H1 (cell line): Measurements from ENCODE around the gene UFSP2. TPM values are rescaled to one million over a fixed set of nuclear protein-coding genes. Genes with fewer than 3 reads are reported as not detected.

Experiments
- CTCF ChIA-PET: fragments of 300-600 bp; sonication (Branson Sonifier 250); formaldehyde crosslinking; loops from one replicate; lab custom pipeline; 2021; ENCODE audit not compliant: partially characterized antibody; lab: Charles Lee
- POLR2A ChIA-PET: fragments of 300-600 bp; sonication (Branson Sonifier 250); formaldehyde crosslinking; loops from one replicate; lab custom pipeline; 2021; ENCODE audit warnings: inconsistent platforms; ENCODE audit not compliant: partially characterized antibody; lab: Charles Lee
- DNase-seq, 2 experiments: peaks; one replicate each; pipeline versions ENCODE4 v3.0.0 to v3.0.0-alpha.2; 2010 to 2022; ENCODE audit warnings: low spot score in 2 of 2, low read depth in 1 of 2, mixed read lengths in 1 of 2
- FAIRE-seq: peaks from 2 replicates; lab custom pipeline; 2011; peaks lifted over from hg19 to GRCh38; lab: Jason Lieb, UNC
- H2AFZ ChIP-seq: 2 replicates; pipeline ENCODE4 v1.8.1; 2012; ENCODE audit warnings: low read length, inconsistent platforms
- H2AK5ac ChIP-seq: 2 replicates; pipeline ENCODE4 v1.6.1; 2013; ENCODE audit warnings: low read depth, low read length
- H2BK120ac ChIP-seq: replicated peaks from 2 replicates; pipeline ENCODE3; 2013; ENCODE audit warnings: low read depth, low read length, inconsistent platforms
- H2BK12ac ChIP-seq: 2 replicates; pipeline ENCODE4 v1.6.1; 2013; ENCODE audit warnings: low read depth, low read length
- H2BK15ac ChIP-seq: 2 replicates; pipeline ENCODE4 v1.6.1; 2013; ENCODE audit warnings: low read length
- H2BK20ac ChIP-seq: 2 replicates; pipeline ENCODE4 v1.6.1; 2013; ENCODE audit warnings: low read length
- H2BK5ac ChIP-seq: 2 replicates; pipeline ENCODE4 v1.6.1; 2013; ENCODE audit warnings: low read depth, low read length
- H3K14ac ChIP-seq: 2 replicates; pipeline ENCODE4 v1.6.1; 2013; ENCODE audit warnings: inconsistent platforms; ENCODE audit not compliant: insufficient read length
- H3K18ac ChIP-seq: 2 replicates; pipeline ENCODE4 v1.6.1; 2013; ENCODE audit warnings: low read length; ENCODE audit errors: extremely low read depth
- H3K23ac ChIP-seq: 2 replicates; pipeline ENCODE4 v1.6.1; 2013; ENCODE audit warnings: inconsistent platforms; ENCODE audit not compliant: insufficient read length
- H3K23me2 ChIP-seq: 2 replicates; pipeline ENCODE4 v1.6.1; 2013; ENCODE audit warnings: low read depth, low read length
- H3K27ac ChIP-seq: 2 replicates; pipeline ENCODE4 v1.6.1; 2011; ENCODE audit warnings: low read depth, low read length, inconsistent platforms
- H3K27me3 ChIP-seq, 4 experiments: replicated peaks in 1 of 4; 1 replicate in 1 of 4; 2 replicates in 3 of 4; pipeline versions ENCODE4 v1.6.1 to v1.8.1; 2011 to 2013; ENCODE audit warnings: low read length in 3 of 4, mild to moderate bottlenecking in 3 of 4, inconsistent platforms in 2 of 4, mixed read lengths in 2 of 4, moderate library complexity in 1 of 4; ENCODE audit not compliant: control insufficient read depth in 3 of 4, insufficient read depth in 3 of 4; ENCODE audit errors: extremely low read depth in 1 of 4
- H3K36me3 ChIP-seq, 4 experiments: 2 replicates each; pipeline versions ENCODE4 v1.6.1 to v1.8.1; 2011 to 2013; ENCODE audit warnings: mild to moderate bottlenecking in 4 of 4, low read length in 3 of 4, moderate library complexity in 2 of 4, control low read depth in 1 of 4, inconsistent platforms in 1 of 4; ENCODE audit not compliant: insufficient read depth in 4 of 4, control insufficient read depth in 2 of 4
- H3K4ac ChIP-seq: replicated peaks from 2 replicates; pipeline ENCODE3; 2013; ENCODE audit warnings: low read length, low read depth, mixed read lengths, inconsistent platforms; ENCODE audit not compliant: insufficient read length
- H3K4me1 ChIP-seq, 4 experiments: replicated peaks in 1 of 4; 1 replicate in 1 of 4; 2 replicates in 3 of 4; pipeline versions ENCODE4 v1.6.1 to v1.8.1; 2011 to 2013; ENCODE audit warnings: low read length in 3 of 4, inconsistent platforms in 2 of 4, mixed read lengths in 1 of 4; ENCODE audit not compliant: insufficient read depth in 4 of 4, control insufficient read depth in 3 of 4
- H3K4me2 ChIP-seq, 2 experiments: 2 replicates each; pipeline versions ENCODE4 v1.6.1 to v1.8.1; 2011 to 2013; ENCODE audit warnings: low read depth in 2 of 2, low read length in 2 of 2, control low read depth in 1 of 2, inconsistent platforms in 1 of 2, mild to moderate bottlenecking in 1 of 2; ENCODE audit not compliant: insufficient read depth in 1 of 2
- H3K4me3 ChIP-seq, 4 experiments: fragments of 200-600, 300-600 bp in 1 of 4; sonication (generic), shearing (Covaris generic), sonication (Bioruptor Twin) in 1 of 4; 2 replicates each; pipeline versions ENCODE4 v1.5.1 to v1.8.1; 2011 to 2016; ENCODE audit warnings: low read length in 4 of 4, low read depth in 3 of 4, control low read depth in 2 of 4, inconsistent platforms in 2 of 4, mild to moderate bottlenecking in 2 of 4, mixed read lengths in 1 of 4, moderate library complexity in 1 of 4; ENCODE audit not compliant: insufficient read depth in 2 of 4; ENCODE audit errors: extremely low read depth in 1 of 4
- H3K56ac ChIP-seq: replicated peaks from 2 replicates; pipeline ENCODE3; 2013; ENCODE audit warnings: low read depth, mild to moderate bottlenecking, mixed read lengths, low read length, inconsistent platforms; ENCODE audit not compliant: insufficient read length
- H3K79me1 ChIP-seq: 2 replicates; pipeline ENCODE4 v1.6.1; 2013; ENCODE audit warnings: low read depth, low read length, control low read depth
- H3K79me2 ChIP-seq, 2 experiments: 2 replicates each; pipeline versions ENCODE4 v1.6.1 to v1.8.1; 2012 to 2013; ENCODE audit warnings: low read length in 2 of 2, mild to moderate bottlenecking in 2 of 2, inconsistent platforms in 1 of 2; ENCODE audit not compliant: insufficient read depth in 2 of 2, control insufficient read depth in 1 of 2
- H3K9ac ChIP-seq, 4 experiments: replicated peaks in 1 of 4; 1 replicate in 1 of 4; 2 replicates in 3 of 4; pipeline versions ENCODE4 v1.6.1 to v1.8.1; 2011 to 2013; ENCODE audit warnings: low read depth in 3 of 4, low read length in 3 of 4, control low read depth in 2 of 4, mild to moderate bottlenecking in 2 of 4, moderate library complexity in 2 of 4, inconsistent platforms in 1 of 4; ENCODE audit errors: extremely low read depth in 1 of 4
- H3K9me3 ChIP-seq, 2 experiments: 2 replicates each; pipeline versions ENCODE4 v1.6.1 to v1.8.1; 2012 to 2013; ENCODE audit warnings: mild to moderate bottlenecking in 2 of 2, moderate library complexity in 2 of 2, control low read depth in 1 of 2, inconsistent platforms in 1 of 2, low read depth in 1 of 2, low read length in 1 of 2, mixed read lengths in 1 of 2; ENCODE audit not compliant: insufficient read depth in 2 of 2
- H4K20me1 ChIP-seq, 2 experiments: replicated peaks in 1 of 2; 2 replicates each; pipeline versions ENCODE3 to v1.8.1; 2011 to 2013; ENCODE audit warnings: inconsistent platforms in 2 of 2, low read length in 2 of 2, mild to moderate bottlenecking in 1 of 2; ENCODE audit not compliant: insufficient read depth in 2 of 2, control insufficient read depth in 1 of 2
- H4K5ac ChIP-seq: 2 replicates; pipeline ENCODE4 v1.6.1; 2013; ENCODE audit warnings: low read length, low read depth, mixed read lengths, inconsistent platforms; ENCODE audit not compliant: insufficient read length
- H4K8ac ChIP-seq: 2 replicates; pipeline ENCODE4 v1.8.0; 2013; ENCODE audit warnings: mild to moderate bottlenecking, moderate library complexity, low read length, inconsistent platforms; ENCODE audit not compliant: insufficient read depth; ENCODE audit errors: extremely low read depth
- H4K91ac ChIP-seq: replicated peaks from 2 replicates; pipeline ENCODE3; 2013; ENCODE audit warnings: low read length, mixed read lengths, inconsistent platforms; ENCODE audit not compliant: insufficient read length
- RAD21 ChIP-seq, 2 experiments: IDR thresholded peaks in 1 of 2; conservative IDR thresholded peaks in 1 of 2; 2 replicates each; pipeline ENCODE4 v1.6.1; 2011; ENCODE audit warnings: low read depth in 2 of 2, low read length in 2 of 2, improper control_type of control experiment in 1 of 2, inconsistent platforms in 1 of 2, mild to moderate bottlenecking in 1 of 2, moderate library complexity in 1 of 2
- WGBS, 2 experiments: shearing (Covaris generic) in 1 of 2; methylation state at CpG; one replicate each; pipeline versions ENCODE4 v1.1.6 to v1.1.7; 2013 to 2015; ENCODE audit warnings: low lambda C conversion rate in 2 of 2, mixed read lengths in 2 of 2, inconsistent platforms in 1 of 2, low coverage in 1 of 2, missing lambda C conversion rate in 1 of 2; ENCODE audit not compliant: insufficient replicate concordance in 2 of 2, insufficient coverage in 1 of 2, insufficient read length in 1 of 2; ENCODE audit errors: extremely low coverage in 1 of 2, missing lambda C conversion rate in 1 of 2; 5-methylcytosine and 5-hydroxymethylcytosine counted together
- polyA plus RNA-seq, 7 experiments: library from polyadenylated mRNA; depleted of rRNA in 3 of 7; stranded (reverse) in 5 of 7; unstranded in 2 of 7; fragments of >200 nt in 5 of 7; fragments of 200-250 nt in 2 of 7; gene quantifications; 1 replicate in 5 of 7; 2 replicates in 1 of 7; 4 replicates in 1 of 7; pipeline versions ENCODE4 v1.2.1 to v1.2.3, GENCODE V29; 2011 to 2013; ENCODE audit warnings: missing spikeins in 2 of 7, mixed read lengths in 2 of 7
- total RNA-seq: library from RNA; stranded (reverse); fragmentation: NEBNext Ultra II Directional; extraction: Animal tissue kit (Norgen Biotek cat#: 25700); gene quantifications from 2 replicates; pipeline ENCODE4 v1.2.1, GENCODE V29; 2021
- TF ChIP-seq, protein P1 (sequence below), 3 experiments: IDR thresholded peaks; 1 replicate in 2 of 3; 2 replicates in 1 of 3; pipeline versions ENCODE4 v1.5.1 to v1.6.1; 2011; ENCODE audit warnings: low read length in 3 of 3, mild to moderate bottlenecking in 3 of 3, inconsistent platforms in 2 of 3, low read depth in 1 of 3, moderate library complexity in 1 of 3; ENCODE audit not compliant: insufficient read depth in 1 of 3; ENCODE audit errors: control extremely low read depth in 1 of 3

Gene UFSP2
- total and polyA plus RNA-seq, 2 of the 8 experiments (the other 6 are each of a cell fraction or from before 2014, with no cell fraction given) = 22.9 to 26.0 TPM

DNA sequence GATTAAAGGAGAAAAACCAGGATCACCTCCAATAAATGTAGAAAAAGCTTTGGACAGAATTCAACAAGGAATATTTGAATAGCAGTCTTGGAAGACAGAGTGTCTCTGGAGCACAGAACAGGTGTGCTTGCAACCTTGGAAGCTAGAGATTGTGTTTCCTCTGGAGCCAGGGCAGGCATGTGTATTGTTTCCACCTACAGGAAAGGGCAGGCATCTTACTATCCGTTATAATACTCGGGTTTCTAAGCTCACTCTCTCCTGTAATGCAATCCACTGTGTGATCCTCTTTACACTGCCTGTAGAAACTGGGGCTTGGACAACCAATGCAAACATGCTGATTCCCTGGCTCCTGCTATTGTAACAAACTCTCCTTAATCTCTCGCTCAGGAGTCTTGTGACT lies 31.4 kb upstream of the UFSP2 start:
- no peaks in the 10 kb centered on the region for H3K27me3 ChIP-seq
- CTCF ChIA-PET = interaction anchor here (0.6 to 1.2 kb wide), 6 partner anchors 9 to 680 kb away, joined by 3 to 6 read pairs (median 3); no protein-coding TSS in a partner anchor
- H2BK120ac ChIP-seq = no peak overlapping the region
- no peak for DNase-seq
- no peak overlapping the region for H3K56ac ChIP-seq
- no peaks in the 10 kb centered on the region for H4K20me1 ChIP-seq
- H3K18ac ChIP-seq = no peak overlapping the region
- peak overlapping the region in 1 of 2 experiments; percentile 17; a peak in 1 of 4 replicates for H3K4me2 ChIP-seq
- H3K27ac ChIP-seq = no peak overlapping the region
- 37% methylated on average over 3 of the region's 3 CpGs; no CpG with 5 or more reads in 1 of the 2 experiments for WGBS, 2 experiments
- no peaks in the 10 kb centered on the region for H3K9me3 ChIP-seq
- H2AK5ac ChIP-seq = no peak overlapping the region
- H2BK20ac ChIP-seq = no peak overlapping the region
- TF ChIP-seq, protein P1, sequence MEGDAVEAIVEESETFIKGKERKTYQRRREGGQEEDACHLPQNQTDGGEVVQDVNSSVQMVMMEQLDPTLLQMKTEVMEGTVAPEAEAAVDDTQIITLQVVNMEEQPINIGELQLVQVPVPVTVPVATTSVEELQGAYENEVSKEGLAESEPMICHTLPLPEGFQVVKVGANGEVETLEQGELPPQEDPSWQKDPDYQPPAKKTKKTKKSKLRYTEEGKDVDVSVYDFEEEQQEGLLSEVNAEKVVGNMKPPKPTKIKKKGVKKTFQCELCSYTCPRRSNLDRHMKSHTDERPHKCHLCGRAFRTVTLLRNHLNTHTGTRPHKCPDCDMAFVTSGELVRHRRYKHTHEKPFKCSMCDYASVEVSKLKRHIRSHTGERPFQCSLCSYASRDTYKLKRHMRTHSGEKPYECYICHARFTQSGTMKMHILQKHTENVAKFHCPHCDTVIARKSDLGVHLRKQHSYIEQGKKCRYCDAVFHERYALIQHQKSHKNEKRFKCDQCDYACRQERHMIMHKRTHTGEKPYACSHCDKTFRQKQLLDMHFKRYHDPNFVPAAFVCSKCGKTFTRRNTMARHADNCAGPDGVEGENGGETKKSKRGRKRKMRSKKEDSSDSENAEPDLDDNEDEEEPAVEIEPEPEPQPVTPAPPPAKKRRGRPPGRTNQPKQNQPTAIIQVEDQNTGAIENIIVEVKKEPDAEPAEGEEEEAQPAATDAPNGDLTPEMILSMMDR (IDR thresholded peaks at IDR 0.05; ENCODE audit: control extremely low read depth in 1 of 3, insufficient read depth in 1 of 3, low read depth in 1 of 3, low read length in 3 of 3) = no peak
- TF ChIP-seq RAD21 (IDR thresholded peaks at IDR 0.05 in 1 of 2, conservative IDR thresholded peaks at IDR 0.05 in 1 of 2; ENCODE audit: low read depth in 2 of 2, low read length in 2 of 2) = peak; percentile 30 to 35; a peak in 2 of 4 replicates
- no peak overlapping the region for H3K4ac ChIP-seq
- H4K5ac ChIP-seq = no peak overlapping the region
- H3K4me1 ChIP-seq = peaks cover 0 to 5% (median 1%) of the 10 kb centered on the region in 4 experiments; a peak in 1 of 7 replicates
- H3K79me1 ChIP-seq = no peaks in the 10 kb centered on the region
- H3K23ac ChIP-seq = no peak overlapping the region
- no peak overlapping the region for H2BK15ac ChIP-seq
- no peak overlapping the region for H2BK12ac ChIP-seq
- H3K4me3 ChIP-seq = no peak overlapping the region
- H3K79me2 ChIP-seq = no peaks in the 10 kb centered on the region
- H4K91ac ChIP-seq = no peak overlapping the region
- no peaks in the 10 kb centered on the region for H3K36me3 ChIP-seq
- H3K14ac ChIP-seq = no peak overlapping the region
- H3K23me2 ChIP-seq = no peaks in the 10 kb centered on the region
- no peak overlapping the region for H4K8ac ChIP-seq
- no peak overlapping the region for H3K9ac ChIP-seq
- no peak overlapping the region for H2BK5ac ChIP-seq
- POLR2A ChIA-PET = no interaction called here
- FAIRE-seq = peak; percentile 69
- H2AFZ ChIP-seq = no peak overlapping the region
